GM12874 (cell line): ENCODE results near the gene OSR1.

ENCODE experiments used
- CTCF ChIP-seq: IDR thresholded peaks from 2 replicates; pipeline ENCODE4 v1.5.1; 2011; ENCODE audit warnings: low read depth, mild to moderate bottlenecking, control low read depth, low read length, moderate library complexity; ENCODE audit not compliant: insufficient read depth

OSR1 gene

GRCh38 chr2:19362755-19363473 is 4.5 kb upstream of the OSR1 start:
- TF ChIP-seq CTCF = peak; percentile 54

GRCh38 chr2:19362094-19362754 is 3.8 kb upstream of the OSR1 start:
- no peak for TF ChIP-seq CTCF

GRCh38 chr2:19361325-19361990 is 3.0 kb upstream of the OSR1 start:
- no peak for TF ChIP-seq CTCF

- TF ChIP-seq CTCF = no peak
These were observed 2.5 kb upstream of the OSR1 start for GRCh38 chr2:19360966-19361321.

- TF ChIP-seq CTCF = no peak
These were observed 2.0 kb upstream of the OSR1 start for GRCh38 chr2:19360266-19360965.

- no peak for TF ChIP-seq CTCF
These were observed 1.0 kb upstream of the OSR1 start for GRCh38 chr2:19359456-19359855.

- TF ChIP-seq CTCF = no peak
These were observed 566 bp upstream of the OSR1 start for GRCh38 chr2:19359021-19359357.
